ENCODE measurements around the gene PEX5L. TPM values are rescaled to one million over a fixed set of nuclear protein-coding genes. Genes with fewer than 3 reads are reported as not detected.

PEX5L gene
- total RNA-seq, 2 donors from 2014 or later, result 1.1 to 4.1 TPM

GRCh38 chr3:179772297-179772696 lies 264.4 kb downstream of the PEX5L start:
- no peak for TF ChIP-seq CTCF (IDR thresholded peaks at IDR 0.05)
- TF ChIP-seq POLR2A (IDR thresholded peaks at IDR 0.05), result no peak
- 69% methylated on average over 5 of the region's 5 CpGs for WGBS
- Histone ChIP-seq H3K4me3 (no peak overlapping the region), H3K27ac (no peak overlapping the region), H3K4me1 (replicated peaks) (no peaks in the 10 kb centered on the region), H3K36me3 (no peaks in the 10 kb centered on the region), H3K27me3 (replicated peaks; ENCODE audit: insufficient read depth) (no peaks in the 10 kb centered on the region), H3K9me3 (no peaks in the 10 kb centered on the region)
- no peak for DNase-seq (ENCODE audit: low spot score)
- intact Hi-C loops (cut with DNase I), result no loop called here

GRCh38 chr3:179771797-179772196 lies 264.9 kb downstream of the PEX5L start:
- Histone ChIP-seq H3K36me3 (no peaks in the 10 kb centered on the region), H3K27me3 (replicated peaks; ENCODE audit: insufficient read depth) (no peaks in the 10 kb centered on the region), H3K27ac (no peak overlapping the region), H3K4me3 (no peak overlapping the region), H3K9me3 (no peaks in the 10 kb centered on the region), H3K4me1 (replicated peaks) (no peaks in the 10 kb centered on the region)
- no peak for DNase-seq (ENCODE audit: low spot score)
- TF ChIP-seq CTCF (IDR thresholded peaks at IDR 0.05), result no peak
- TF ChIP-seq POLR2A (IDR thresholded peaks at IDR 0.05), result no peak
- TF ChIP-seq POLR2AphosphoS5 (IDR thresholded peaks at IDR 0.05), result no peak
- WGBS, result 93% methylated on average over 4 of the region's 4 CpGs
- intact Hi-C loops (cut with DNase I), result no loop called here

- H3K27ac ChIP-seq, result no peak overlapping the region
- WGBS, result 44% methylated on average over 9 of the region's 9 CpGs
- H3K9me3 ChIP-seq, result no peaks in the 10 kb centered on the region
- no peak for DNase-seq (ENCODE audit: low spot score)
- no peaks in the 10 kb centered on the region for H3K27me3 ChIP-seq (replicated peaks; ENCODE audit: insufficient read depth)
- no peak overlapping the region for H3K4me3 ChIP-seq
- no peaks in the 10 kb centered on the region for H3K36me3 ChIP-seq
- intact Hi-C loops (cut with DNase I), result no loop called here
- TF ChIP-seq POLR2AphosphoS5 (IDR thresholded peaks at IDR 0.05) (no peak), POLR2A (IDR thresholded peaks at IDR 0.05) (no peak), CTCF (IDR thresholded peaks at IDR 0.05) (no peak)
- H3K4me1 ChIP-seq (replicated peaks), result no peaks in the 10 kb centered on the region
Observed at GRCh38 chr3:179769411-179770247, 267.1 kb downstream of the PEX5L start.

DNA sequence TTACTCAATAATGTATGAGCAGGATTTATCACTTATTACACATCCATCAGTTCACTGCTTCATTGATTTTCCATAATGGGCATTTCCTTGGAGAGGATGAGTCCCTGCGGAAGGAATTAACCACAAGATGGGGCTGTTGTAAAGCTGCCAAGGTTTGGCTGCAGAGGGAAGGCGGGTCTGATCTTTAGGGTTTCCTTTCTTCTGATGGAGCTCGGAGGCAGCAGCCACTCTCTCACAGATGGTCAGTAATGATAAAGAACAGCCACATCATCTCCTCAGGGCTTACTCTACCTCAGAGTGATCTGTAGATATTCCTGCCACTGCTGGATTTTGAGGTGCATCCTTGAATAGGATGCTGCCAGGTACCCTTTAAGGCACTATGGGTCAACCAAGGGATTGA lies 268.7 kb downstream of the PEX5L start:
- intact Hi-C loops (cut with DNase I), result no loop called here
- Histone ChIP-seq H3K9me3 (no peaks in the 10 kb centered on the region), H3K27ac (no peak overlapping the region), H3K4me1 (replicated peaks) (no peaks in the 10 kb centered on the region), H3K36me3 (no peaks in the 10 kb centered on the region), H3K4me3 (no peak overlapping the region), H3K27me3 (replicated peaks; ENCODE audit: insufficient read depth) (no peaks in the 10 kb centered on the region)
- no peak for DNase-seq (ENCODE audit: low spot score)
- WGBS, result 45% methylated on average over 3 of the region's 3 CpGs
- no peak for TF ChIP-seq CTCF (IDR thresholded peaks at IDR 0.05)
- no peak for TF ChIP-seq POLR2AphosphoS5 (IDR thresholded peaks at IDR 0.05)
- no peak for TF ChIP-seq POLR2A (IDR thresholded peaks at IDR 0.05)

Measured in prostate gland (tissue), 2 donors.